NCI-H345 treated with DMSO at 0.1 percent for 48 hours (cell line): Measurements from ENCODE around the gene ZNF284.
A peak's percentile ranks its signal among the peaks of the same experiment; 100 is the strongest.

Experiments used
- DNase-seq: peaks from one replicate; lab custom pipeline; 2025; ENCODE audit not compliant: unreplicated experiment; lab: John Stamatoyannopoulos, UW

ZNF284 gene

DNA sequence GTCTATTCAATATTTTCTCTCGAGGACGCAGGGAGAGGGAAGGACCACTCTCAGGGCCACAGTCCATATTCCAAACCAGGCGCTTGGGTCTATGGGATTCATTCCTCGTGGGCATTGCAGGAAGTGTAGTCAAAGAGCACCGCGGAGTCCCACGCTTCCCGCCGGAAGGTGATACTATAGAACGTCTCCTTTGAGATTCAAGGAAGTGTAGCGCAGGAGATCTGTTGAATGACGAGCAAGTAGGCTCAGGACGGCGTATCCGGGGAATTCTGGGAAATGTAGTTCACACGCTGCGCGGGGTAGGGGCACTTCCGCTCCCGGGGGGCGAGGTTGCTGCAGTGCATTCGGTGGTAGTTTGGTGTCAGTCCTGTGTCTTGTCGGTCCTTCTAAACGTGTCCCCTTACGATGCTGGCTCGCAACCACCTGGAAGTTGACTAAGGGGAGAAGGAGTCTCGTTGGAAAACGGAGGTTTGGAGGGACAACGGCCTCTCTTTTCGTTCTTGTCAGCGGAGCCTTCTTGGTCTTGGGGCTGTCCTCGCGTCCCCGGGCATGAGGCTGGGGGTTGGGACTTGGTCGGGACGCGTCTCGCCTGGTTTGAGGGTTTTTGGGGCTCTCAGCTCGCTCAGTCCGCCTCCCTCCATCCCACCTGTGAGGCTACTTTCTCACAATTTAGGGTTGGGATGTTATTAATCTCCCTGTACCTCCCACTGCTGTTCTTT is at the start of gene ZNF284:
Gene ZNF284, plus strand, starts transcription at position 336 of the 719 bp plus-strand sequence. CDS start 4,231 bp downstream, outside the sequence.
- DNase-seq: peak; percentile 68

GRCh38 chr19:44024900-44025216 is 47.1 kb upstream of the ZNF284 start:
- DNase-seq: no peak

DNA sequence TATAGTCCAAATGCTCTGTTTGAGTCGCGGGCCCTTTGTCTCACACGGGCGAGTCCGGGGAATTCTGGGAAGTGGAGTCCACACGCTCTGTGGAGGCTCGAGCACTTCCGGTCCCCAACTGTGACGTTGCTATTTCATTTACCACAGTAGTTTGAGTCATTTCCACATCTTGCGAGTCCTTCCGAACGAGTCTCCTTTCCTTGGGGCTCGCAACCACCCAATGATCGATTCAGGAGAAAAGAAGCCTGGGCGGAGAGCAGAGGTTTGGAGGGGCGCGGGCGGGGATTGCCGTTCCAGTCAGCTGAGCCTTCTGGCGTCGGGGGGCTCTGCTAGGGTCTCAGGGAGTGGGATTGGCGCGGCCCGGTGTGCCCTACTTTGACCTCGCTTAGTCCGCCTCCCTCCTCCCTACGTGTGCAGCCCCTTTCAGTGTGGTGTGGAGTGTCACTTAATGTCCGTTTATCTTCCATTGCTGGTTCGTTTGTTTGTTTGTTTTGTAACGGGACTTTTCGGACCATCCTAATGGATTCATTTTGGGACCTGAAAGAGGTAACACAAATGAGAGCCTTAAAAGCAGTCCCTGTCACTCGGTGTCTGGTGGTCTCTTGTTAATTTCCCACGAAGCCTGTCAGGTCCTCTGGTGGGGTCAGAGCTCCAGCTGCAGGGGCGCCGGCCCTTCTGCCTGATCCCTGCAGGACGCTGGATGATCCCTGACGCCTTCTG is 46.6 kb upstream of the ZNF284 start, which contains the start of gene ZNF222:
Gene ZNF222, plus strand, starts transcription at position 163 of the 720 bp plus-strand sequence. Its CDS starts 58 bp downstream, at position 221.
- DNase-seq: peak; percentile 48

DNA sequence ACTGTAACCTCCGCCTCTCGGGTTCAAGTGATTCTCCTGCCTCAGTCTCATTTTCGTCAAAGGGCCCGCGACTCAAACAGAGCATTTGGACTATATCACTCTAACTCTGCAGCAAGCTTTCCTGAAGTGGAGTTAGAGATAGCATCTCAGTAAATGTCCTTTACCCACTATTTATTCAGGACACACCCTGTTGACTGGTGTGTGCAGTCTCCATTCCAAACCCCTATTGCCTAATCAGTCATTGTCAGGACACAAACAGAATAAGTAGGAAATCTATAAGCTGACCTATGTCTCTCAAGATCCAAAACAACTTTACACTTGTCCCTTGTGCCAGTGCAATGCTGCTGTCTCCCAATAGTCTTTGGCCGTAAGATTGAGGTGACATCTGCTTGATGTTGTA is 45.3 kb upstream of the ZNF284 start:
- no peak for DNase-seq

- no peak for DNase-seq
Measured at GRCh38 chr19:44032001-44032610, 39.9 kb upstream of the ZNF284 start.

- DNase-seq: no peak
Measured at GRCh38 chr19:44042147-44042546, 29.8 kb upstream of the ZNF284 start.

- DNase-seq: peak; percentile 48
Measured at GRCh38 chr19:44050740-44051649, 21.0 kb upstream of the ZNF284 start.

GRCh38 chr19:44051650-44052402 is 20.1 kb upstream of the ZNF284 start, which contains the start of gene ZNF223:
Gene ZNF223 (plus strand): TSS chr19:44052036. CDS start chr19:44055177, 3,141 bp downstream.
- peak; percentile 95 for DNase-seq

GRCh38 chr19:44055870-44056269 is 16.1 kb upstream of the ZNF284 start:
- DNase-seq: no peak

DNA sequence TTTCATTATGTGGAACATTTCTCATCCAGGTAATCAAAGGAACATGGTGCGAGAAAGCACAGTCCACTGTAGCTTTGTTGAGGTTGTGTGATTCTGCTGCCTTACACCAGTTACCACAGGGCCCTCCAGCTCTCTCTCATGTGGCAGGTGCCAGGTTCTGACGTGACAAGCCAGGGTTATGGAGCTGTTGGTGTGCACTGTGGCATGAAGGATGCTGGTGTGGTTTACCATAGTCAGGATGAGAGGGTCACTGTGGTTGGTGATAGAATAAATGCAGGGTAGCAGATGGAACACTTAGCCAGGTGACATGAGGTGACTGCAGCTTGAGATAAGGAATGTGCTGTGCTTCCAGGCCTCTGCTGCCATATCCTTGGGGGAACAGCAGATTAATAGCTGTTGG is 12.7 kb upstream of the ZNF284 start:
- no peak for DNase-seq

- DNase-seq: no peak
Measured at GRCh38 chr19:44061038-44061437, 10.9 kb upstream of the ZNF284 start.

DNA sequence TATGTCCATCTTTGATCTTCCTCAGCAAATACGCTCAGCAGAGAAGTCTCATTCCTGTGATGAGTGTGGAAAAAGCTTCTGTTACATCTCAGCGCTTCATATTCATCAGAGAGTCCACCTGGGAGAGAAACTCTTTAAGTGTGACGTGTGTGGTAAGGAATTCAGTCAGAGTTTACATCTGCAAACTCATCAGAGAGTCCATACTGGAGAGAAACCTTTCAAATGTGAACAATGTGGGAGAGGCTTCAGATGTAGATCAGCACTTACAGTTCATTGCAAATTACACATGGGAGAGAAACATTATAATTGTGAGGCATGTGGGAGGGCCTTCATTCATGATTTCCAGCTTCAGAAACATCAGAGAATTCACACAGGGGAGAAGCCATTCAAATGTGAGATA is 5.7 kb upstream of the ZNF284 start:
- no peak for DNase-seq

GRCh38 chr19:44069415-44069814 is 2.5 kb upstream of the ZNF284 start:
- no peak for DNase-seq

DNA sequence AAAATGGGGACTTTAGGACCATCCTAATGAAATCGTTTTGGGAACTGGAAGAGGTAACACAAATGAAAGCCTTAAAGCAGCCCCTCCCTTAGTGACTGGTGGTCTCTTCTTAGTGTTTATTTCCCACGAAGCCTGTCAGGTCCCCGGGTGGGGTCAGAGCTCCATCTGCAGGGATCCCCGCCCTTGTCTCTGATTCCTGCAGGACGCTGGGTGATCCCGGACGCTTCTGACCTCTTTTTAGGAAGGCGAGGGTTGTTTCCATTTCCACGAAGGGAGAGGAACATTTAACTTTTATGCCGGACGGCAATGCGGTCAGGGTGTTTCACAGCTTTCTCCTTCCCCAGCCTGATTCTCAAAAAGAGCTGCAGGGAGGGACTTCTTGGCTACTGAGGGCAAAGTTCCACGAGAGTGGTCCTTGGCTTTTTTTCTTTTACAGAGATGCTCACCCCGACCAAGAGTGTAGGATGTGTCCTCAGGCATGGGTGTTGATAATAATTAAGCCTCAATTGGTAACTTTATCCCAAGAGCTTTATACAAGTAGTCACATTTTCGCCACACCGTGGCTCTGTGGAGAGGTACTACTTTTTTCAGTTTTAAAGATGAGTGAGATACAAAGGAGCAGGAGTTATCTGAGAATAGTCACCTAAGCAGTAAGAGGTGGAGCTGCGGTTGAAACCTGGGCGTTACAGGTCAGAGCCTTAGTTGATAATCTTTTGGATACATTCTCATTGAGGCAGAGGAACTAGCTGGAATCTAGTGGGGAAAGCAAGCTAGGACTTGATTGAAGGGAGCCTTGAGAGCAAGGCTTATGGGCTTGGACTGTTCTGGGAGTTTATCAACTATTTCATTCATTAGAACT is 813 bp downstream of the ZNF284 start:
- DNase-seq: no peak

GRCh38 chr19:44076325-44076724 is 4.4 kb downstream of the ZNF284 start:
- no peak for DNase-seq

- no peak for DNase-seq
Measured at GRCh38 chr19:44092108-44092507, 20.1 kb downstream of the ZNF284 start.

DNA sequence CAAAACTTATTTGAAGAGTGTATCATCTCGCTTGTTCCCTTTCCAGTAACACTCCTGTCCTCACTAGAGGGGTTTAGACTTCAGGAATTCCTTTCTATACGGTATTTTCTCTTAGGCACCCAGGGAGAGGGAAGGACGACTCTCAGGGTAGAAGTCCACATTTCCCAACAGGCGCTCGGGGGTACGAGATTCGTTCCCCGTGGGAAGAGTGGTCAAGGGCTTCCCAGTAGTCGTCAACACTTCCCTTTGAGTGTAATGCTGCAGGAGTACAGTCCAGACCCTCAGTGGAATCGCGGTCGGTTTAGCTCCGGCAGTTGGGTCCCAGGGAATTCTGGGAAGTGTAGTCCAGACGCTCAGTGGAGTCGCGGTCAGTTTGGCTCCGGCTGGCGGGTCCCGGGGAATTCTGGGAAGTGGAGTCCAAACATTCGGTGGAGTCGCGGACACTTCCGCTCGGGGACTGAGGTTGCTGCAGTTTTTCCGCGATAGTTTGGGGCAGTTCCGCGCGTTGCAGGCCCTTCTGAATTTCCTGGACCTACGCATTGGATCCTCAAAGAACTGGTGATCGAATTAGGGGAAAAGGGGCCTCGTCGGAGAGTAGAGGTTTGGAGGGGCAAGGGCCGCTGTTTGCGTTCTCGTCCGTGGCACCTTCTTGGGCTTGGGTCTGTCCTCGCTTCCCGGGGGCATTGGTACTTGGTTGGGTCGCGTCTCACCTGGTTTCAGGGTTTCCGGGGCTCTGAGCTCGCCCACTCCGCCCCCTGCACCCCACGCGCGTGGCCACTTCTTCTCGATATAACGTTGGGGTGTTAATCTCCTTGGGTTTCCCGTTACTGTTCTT is 22.2 kb downstream of the ZNF284 start, which contains the start of gene ZNF224:
Gene ZNF224, plus strand, starts transcription at position 431 of the 835 bp plus-strand sequence. CDS start 3,513 bp downstream, outside the sequence.
- peak; percentile 62 for DNase-seq

GRCh38 chr19:44107751-44108150 is 35.8 kb downstream of the ZNF284 start:
- DNase-seq: no peak
